Activated T-helper 9 cell treated with anti-CD3 and anti-CD28 coated beads, Interleukin-2, amount 50 U/mL, for 16 hours (primary cell): ENCODE measurements around the gene NECTIN1.

Source experiments
- DNase-seq: peaks from one replicate; pipeline ENCODE4 v3.0.0-alpha.2; 2020; ENCODE audit warnings: low read depth

Gene NECTIN1

GRCh38 chr11:119692540-119692820 lies 36.5 kb downstream of the NECTIN1 start:
- DNase-seq = no peak

- no peak for DNase-seq
Observed at GRCh38 chr11:119691701-119692539, 37.1 kb downstream of the NECTIN1 start.

- DNase-seq = no peak
Observed at GRCh38 chr11:119691020-119691666, 37.9 kb downstream of the NECTIN1 start.

- no peak for DNase-seq
Observed at GRCh38 chr11:119689302-119689701, 39.7 kb downstream of the NECTIN1 start.

- no peak for DNase-seq
Observed at GRCh38 chr11:119688356-119688755, 40.6 kb downstream of the NECTIN1 start.

- no peak for DNase-seq
Observed at GRCh38 chr11:119687373-119688046, 41.5 kb downstream of the NECTIN1 start.

- no peak for DNase-seq
Observed at GRCh38 chr11:119686177-119686882, 42.7 kb downstream of the NECTIN1 start.

GRCh38 chr11:119685111-119685746 lies 43.8 kb downstream of the NECTIN1 start:
- no peak for DNase-seq

- DNase-seq = no peak
Observed at GRCh38 chr11:119684361-119685110, 44.5 kb downstream of the NECTIN1 start.

- no peak for DNase-seq
Observed at GRCh38 chr11:119683783-119684182, 45.2 kb downstream of the NECTIN1 start.

GRCh38 chr11:119681361-119681910 lies 47.6 kb downstream of the NECTIN1 start:
- no peak for DNase-seq

GRCh38 chr11:119680541-119681360 lies 48.2 kb downstream of the NECTIN1 start:
- no peak for DNase-seq

- DNase-seq = no peak
Observed at GRCh38 chr11:119679346-119679745, 49.7 kb downstream of the NECTIN1 start.

GRCh38 chr11:119678351-119678750 lies 50.6 kb downstream of the NECTIN1 start:
- no peak for DNase-seq

- DNase-seq = no peak
Observed at GRCh38 chr11:119677840-119678239, 51.2 kb downstream of the NECTIN1 start.

- DNase-seq = no peak
Observed at GRCh38 chr11:119676461-119677020, 52.5 kb downstream of the NECTIN1 start.

- no peak for DNase-seq
Observed at GRCh38 chr11:119673759-119674336, 55.2 kb downstream of the NECTIN1 start.

GRCh38 chr11:119673052-119673758 lies 55.8 kb downstream of the NECTIN1 start:
- no peak for DNase-seq

- no peak for DNase-seq
Observed at GRCh38 chr11:119672597-119672996, 56.4 kb downstream of the NECTIN1 start.
